NCI-H2196 treated with DMSO at 0.1 percent for 48 hours (cell line): Measurements from ENCODE around the gene BCAS3.
"Not testable (repeated sequence)": the region's sequence is repeated elsewhere in the genome, so short reads cannot be mapped to it uniquely, and the experiment has no call there.

Experiments used
- DNase-seq: peaks from one replicate; lab custom pipeline; 2025; ENCODE audit not compliant: unreplicated experiment; lab: John Stamatoyannopoulos, UW

The BCAS3 gene

GRCh38 chr17:61239953-61240352, 562.3 kb downstream of the BCAS3 start:
- no peak for DNase-seq

DNA sequence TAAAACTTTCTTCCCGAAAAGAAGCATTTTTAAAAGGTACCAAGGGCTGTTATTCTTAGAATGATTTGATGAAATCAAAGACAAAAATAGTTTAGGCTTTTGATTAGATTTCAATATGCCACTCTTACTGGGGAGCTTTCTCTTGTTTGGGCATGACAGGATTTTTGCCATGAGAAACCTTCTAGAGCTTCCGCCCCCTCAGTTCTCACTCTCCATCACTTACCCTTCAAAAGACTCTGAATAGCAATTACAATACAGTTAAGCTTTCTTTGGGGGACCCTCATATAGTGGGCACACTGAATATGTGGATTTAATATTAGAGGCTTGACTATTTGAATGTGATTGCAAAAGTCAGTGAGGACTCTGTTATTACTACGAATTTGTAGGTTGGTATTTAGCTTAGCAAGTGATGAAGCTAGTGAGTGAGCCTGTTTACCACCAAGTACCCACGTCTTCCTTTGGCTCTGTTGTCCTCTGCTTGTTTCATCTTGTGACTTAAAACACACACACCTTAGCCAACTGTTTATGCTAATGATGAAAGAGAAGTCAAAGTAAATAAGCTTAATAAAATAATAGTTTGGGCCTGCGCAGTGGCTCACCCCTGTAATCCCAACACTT, 563.3 kb downstream of the BCAS3 start:
- DNase-seq: no peak

DNA sequence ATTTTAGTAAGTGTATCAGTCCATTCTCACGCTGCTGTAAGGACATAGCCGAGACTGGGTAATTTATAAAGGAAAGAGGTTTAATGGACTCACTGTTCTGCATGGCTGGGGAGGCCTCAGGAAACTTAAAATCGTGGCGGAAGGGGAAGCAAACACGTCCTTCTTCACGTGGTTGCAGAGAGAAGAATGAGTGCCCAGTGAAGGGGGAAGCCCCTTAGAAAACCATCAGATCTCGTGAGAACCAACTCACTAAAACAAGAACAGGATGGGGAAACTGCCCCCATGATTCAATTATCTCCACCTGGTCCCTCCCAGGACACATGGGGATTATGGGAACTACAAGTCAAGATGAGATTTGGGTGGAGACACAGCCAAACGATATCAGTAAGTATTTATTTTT, 567.3 kb downstream of the BCAS3 start:
- not testable (repeated sequence) for DNase-seq

DNA sequence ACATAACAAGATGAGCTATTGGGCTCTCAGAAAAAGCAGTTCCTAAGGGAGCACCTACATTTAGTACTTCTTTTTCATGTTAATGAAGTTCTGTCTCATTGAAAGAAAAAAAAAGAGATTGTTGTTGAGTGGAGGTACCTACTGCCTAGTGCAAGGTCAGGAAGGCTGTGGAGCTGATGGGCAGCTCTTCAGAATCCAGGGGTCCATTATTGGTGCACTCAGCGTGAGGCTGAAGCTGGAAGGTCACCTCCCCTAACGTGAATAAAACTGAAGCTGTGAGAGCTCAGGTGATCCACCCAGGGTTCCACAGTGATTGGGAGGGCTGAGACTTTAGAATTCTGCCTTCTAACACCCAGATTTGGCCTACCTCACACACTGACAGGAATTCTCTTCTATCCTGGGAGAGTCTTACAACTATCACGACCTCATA, 568.1 kb downstream of the BCAS3 start:
- DNase-seq: no peak

GRCh38 chr17:61247439-61247838, 569.8 kb downstream of the BCAS3 start:
- no peak for DNase-seq

GRCh38 chr17:61248399-61248798, 570.7 kb downstream of the BCAS3 start:
- no peak for DNase-seq

DNA sequence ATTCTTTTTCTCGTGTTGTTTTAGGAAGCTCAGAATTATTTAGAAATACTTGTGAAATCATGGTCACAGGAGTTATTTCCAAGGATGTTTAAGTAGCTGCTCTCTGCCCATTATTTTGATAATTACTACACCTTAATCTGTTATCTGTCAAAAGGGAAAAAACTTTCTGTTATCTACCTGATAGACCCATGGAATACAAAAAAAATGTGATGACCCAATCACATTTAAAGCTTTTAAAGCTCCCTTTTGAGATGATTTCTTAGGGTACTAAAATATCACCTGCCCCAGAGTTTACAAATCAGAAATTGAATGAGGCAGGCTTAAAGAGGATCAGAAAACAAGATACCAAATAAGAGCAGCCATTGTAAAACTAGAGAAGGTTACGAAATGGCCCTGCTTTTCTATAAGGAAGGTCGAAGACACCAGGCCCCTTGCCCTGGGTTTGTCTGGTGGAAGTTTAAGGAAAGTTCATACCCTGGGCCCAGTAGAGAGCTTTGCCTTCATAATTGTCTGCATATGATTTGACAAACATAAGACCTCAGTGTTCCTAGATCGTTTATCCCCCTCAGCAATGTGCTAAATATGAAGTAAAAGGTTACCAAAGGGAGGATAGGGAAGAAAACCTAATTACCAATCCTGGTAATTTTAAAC, 572.1 kb downstream of the BCAS3 start:
- no peak for DNase-seq

- DNase-seq: no peak
Measured at GRCh38 chr17:61250335-61250890, 572.8 kb downstream of the BCAS3 start.

DNA sequence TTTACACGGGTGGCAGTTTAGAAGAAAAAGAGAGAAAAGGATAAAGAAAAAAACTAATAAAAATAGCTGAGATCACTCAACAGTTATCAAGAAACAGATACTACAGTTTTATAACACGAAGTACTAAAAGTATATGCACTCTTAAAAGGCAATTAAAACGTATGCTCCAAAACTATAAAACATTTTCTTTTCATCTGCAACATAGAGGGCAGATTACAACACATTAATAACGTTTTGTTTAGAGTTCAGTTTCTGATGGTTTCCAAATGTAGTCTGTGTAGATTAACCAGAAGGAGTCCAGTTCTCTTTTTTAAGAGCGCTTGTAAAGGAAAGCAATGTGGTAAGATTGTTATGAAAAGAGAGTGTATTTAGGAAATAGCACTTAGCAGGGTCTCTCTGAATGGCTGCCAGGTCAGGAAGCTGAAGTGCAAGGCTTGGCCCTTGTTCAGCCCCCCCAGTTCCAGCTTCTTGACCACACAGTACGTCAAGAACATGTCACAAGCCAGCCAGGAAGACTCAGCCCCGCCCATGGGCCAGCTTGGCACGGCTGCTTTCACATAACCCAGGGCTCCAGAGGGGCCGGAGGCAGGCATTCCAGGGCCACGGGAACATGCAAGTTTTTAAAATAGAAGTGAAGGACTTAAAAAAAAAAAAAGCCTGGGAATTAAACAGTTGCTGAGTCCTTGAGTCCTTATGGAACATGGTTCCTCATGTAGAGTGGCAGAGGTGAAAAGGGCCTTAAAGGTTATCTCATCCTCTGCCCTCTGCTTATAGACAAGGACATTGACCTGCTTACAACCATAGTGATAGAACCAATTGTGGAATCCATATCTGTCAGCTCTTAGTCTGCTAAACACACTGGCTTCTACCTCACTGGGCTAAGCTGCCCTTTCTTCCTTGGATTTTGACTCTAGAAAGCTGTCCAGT, 574.6 kb downstream of the BCAS3 start:
- no peak for DNase-seq

- no peak for DNase-seq
Measured at GRCh38 chr17:61253362-61253761, 575.7 kb downstream of the BCAS3 start.

DNA sequence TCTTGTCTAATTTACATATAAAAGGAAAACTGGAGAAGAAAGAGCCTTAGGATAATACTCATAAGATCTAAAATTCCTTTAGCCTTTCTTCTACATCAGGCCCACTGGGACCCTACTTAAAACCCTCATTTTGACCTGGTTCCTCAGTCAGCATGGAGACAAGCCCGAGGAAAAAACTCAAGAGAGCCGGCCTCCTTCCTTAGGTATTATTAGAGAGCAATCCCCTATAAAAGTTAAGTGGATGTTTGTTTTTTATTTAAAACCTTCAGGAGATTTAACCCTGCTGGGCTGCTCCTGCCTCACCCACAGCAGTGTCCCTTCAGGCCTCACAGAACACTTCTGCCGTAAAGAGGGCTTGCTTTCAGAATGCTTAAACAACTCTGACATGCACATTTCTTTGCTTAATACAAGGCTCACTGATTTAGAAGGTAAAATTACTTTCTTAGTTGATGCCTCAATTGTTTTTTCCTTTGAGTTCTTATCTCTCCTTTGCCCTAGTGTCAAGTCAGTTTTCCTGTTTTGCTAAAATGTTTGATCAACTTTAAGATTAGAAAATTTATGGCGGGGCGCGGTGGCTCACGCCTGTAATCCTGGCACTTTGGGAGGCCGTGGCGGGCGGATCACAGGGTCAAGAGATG, 576.4 kb downstream of the BCAS3 start:
- no peak for DNase-seq

DNA sequence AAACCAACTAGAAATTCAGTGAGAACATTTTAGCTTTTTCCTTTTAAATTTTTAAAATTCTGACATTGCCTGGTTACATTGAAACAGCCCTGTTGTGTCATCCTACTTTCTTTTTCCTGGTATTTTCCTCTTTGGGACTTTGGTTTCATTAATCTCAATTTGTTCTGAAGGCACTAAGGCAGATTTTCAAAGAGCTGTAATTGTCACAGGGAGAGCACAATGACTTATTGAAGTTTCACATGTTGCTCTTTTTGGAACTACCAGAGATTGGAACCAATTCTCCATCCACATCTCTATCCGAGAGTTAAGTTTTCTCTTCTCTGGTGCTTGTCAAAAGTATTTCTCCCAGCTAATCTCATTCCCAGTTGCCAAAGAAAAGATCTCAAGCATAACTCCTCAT, 577.3 kb downstream of the BCAS3 start:
- DNase-seq: no peak

- DNase-seq: no peak
Measured at GRCh38 chr17:61255647-61256046, 578.0 kb downstream of the BCAS3 start.

GRCh38 chr17:61259360-61259759, 581.7 kb downstream of the BCAS3 start:
- no peak for DNase-seq

DNA sequence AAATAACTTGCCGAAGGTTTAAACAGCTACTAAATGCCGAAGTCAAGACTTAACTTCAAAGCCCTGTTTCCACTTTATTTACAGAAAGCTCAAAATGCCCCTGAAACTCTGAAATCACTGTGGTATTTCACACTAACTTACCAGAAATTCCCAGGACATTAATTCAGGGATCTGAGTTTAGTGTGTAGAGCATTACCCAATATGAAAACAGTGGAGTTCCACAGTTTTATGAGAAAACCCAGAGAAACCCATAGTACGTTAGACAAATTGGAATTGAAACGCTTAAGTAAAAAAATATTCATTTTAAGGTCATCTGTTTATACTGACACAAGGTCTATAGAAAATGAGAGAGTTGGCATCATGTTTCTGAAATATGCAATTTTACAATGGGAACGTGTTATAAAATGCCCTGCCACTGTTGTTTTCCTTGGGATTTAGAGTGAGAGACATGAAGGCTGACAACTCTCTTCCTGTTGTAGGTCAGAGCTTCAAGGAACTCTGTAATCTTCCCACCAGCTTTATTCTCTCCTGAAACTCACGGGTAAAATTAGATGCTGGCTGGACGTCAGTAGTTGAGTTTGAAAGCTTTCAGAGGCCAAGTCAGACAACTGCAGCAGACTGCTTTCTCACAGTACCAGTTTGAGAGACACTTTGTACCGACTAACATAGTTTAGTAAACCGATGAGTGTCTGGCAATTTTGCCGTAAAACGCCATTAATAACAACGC, 582.6 kb downstream of the BCAS3 start:
- DNase-seq: no peak

GRCh38 chr17:61261001-61261637, 583.5 kb downstream of the BCAS3 start:
- DNase-seq: no peak

DNA sequence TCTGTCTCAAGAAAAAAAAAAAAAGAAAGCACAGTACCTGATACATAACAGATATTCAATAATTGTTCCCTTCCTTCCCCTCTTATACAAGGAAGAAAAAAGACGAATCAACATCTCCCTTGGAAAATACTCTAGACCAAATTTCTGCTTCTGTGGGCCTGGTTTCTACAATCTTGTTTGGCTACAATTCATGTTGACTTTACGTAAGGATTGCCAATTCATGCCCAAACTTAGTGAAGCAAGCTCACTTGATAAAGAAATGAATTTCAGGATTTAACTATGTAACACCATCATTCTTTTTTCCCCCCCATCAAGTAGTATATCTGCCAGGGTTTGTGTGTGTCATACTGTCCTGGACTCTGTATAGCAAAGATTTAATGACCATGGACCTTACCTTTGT, 587.7 kb downstream of the BCAS3 start:
- no peak for DNase-seq

DNA sequence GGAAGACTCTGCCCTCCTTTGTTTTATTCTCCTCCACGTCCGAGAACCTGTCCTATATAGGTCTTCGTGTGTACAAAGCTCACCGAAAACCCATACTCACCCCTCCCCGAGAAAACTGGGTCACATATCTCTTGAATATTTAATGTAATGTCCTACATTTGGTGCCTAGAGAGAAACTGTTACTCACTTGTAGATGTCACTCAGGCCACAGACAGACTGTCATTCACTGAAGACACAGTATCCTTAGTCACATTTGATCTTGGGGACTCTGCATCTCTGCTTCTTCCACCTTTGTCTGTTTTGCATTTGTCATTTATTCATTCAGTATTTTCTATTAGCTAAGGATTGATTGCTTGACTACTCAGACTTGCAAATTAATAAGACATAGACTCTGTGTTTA, 590.2 kb downstream of the BCAS3 start:
- no peak for DNase-seq

DNA sequence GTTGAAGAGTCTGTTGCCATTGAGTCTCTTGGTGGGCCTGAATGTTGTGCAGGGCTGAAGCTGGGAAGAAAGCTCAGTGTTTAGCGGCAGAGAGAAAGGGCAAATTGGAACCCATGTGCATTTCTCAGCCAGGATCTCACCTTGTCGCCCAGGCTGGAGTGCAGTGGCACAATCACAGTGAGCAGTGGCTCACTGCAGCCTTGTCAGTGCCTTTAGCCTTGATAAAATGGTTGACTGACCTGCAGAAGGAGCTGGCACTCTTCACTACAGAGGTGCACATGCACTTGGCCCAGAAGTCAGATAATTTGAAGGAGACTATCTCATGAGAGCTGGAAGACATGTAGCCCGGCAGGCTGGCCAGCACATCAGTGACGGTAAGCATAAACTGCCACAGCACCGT, 597.7 kb downstream of the BCAS3 start:
- DNase-seq: no peak

- DNase-seq: no peak
Measured at GRCh38 chr17:61276806-61277205, 599.2 kb downstream of the BCAS3 start.
